OCI-LY1 (cell line): ENCODE results near the gene ALPK3.
A peak's percentile ranks its signal among the peaks of the same experiment; 100 is the strongest.
"Not testable (repeated sequence)": the region's sequence is repeated elsewhere in the genome, so short reads cannot be mapped to it uniquely, and the experiment has no call there.

ENCODE experiments used
- H2AFZ ChIP-seq: fragments of 200-600 bp; sonication (generic), shearing (Covaris generic); 2 replicates; pipeline ENCODE4 v1.6.0; 2014; ENCODE audit warnings: antibody characterized with exemption, mild to moderate bottlenecking, low read length
- H3F3A ChIP-seq: fragments of 200-600 bp; sonication (generic), shearing (Covaris generic); 2 replicates; pipeline ENCODE4 v1.6.0; 2014; ENCODE audit warnings: mild to moderate bottlenecking, antibody characterized with exemption, low read length, moderate library complexity; ENCODE audit not compliant: insufficient read depth
- H3K27ac ChIP-seq: fragments of 200-600 bp; sonication (generic); 2 replicates; pipeline ENCODE4 v1.5.1; 2014; ENCODE audit warnings: low read length, mixed run types, mild to moderate bottlenecking, low read depth; ENCODE audit not compliant: poor library complexity, severe bottlenecking
- H3K27me3 ChIP-seq: fragments of 200-600 bp; sonication (generic); 2 replicates; pipeline ENCODE4 v1.6.0; 2014; ENCODE audit warnings: antibody characterized with exemption, mild to moderate bottlenecking, low read length, moderate library complexity; ENCODE audit not compliant: insufficient read depth
- H3K36me3 ChIP-seq: fragments of 200-600 bp; sonication (generic); 2 replicates; pipeline ENCODE4 v1.6.1; 2014; ENCODE audit warnings: mild to moderate bottlenecking, antibody characterized with exemption, low read length, moderate library complexity, mixed read lengths; ENCODE audit not compliant: insufficient read depth
- H3K4me1 ChIP-seq: fragments of 200-600 bp; sonication (generic); 2 replicates; pipeline ENCODE4 v1.5.1; 2014; ENCODE audit warnings: mild to moderate bottlenecking, low read length, moderate library complexity; ENCODE audit not compliant: insufficient read depth, severe bottlenecking
- H3K4me2 ChIP-seq: fragments of 200-600 bp; sonication (generic), shearing (Covaris generic); 2 replicates; pipeline ENCODE4 v1.6.1; 2014; ENCODE audit warnings: low read length
- H3K4me3 ChIP-seq: fragments of 200-600 bp; sonication (generic); 2 replicates; pipeline ENCODE4 v1.5.1; 2014; ENCODE audit warnings: low read length, low read depth, mild to moderate bottlenecking, mixed read lengths; ENCODE audit not compliant: poor library complexity, severe bottlenecking
- H3K79me2 ChIP-seq: fragments of 200-600 bp; shearing (Covaris generic); 2 replicates; pipeline ENCODE4 v1.6.1; 2016; ENCODE audit warnings: mixed run types, low read length, mixed read lengths; ENCODE audit not compliant: insufficient read depth
- H3K9ac ChIP-seq: fragments of 200-600 bp; sonication (generic), shearing (Covaris generic); 2 replicates; pipeline ENCODE4 v1.6.1; 2014; ENCODE audit warnings: mild to moderate bottlenecking, low read length, mixed read lengths
- H3K9me2 ChIP-seq: fragments of 200-600 bp; sonication (generic), shearing (Covaris generic); 2 replicates; pipeline ENCODE4 v1.6.1; 2014; ENCODE audit warnings: low read depth, mild to moderate bottlenecking, low read length, mixed read lengths
- H3K9me3 ChIP-seq: fragments of 200-600 bp; shearing (Covaris generic); 2 replicates; pipeline ENCODE4 v1.6.1; 2014; ENCODE audit warnings: low read length, mixed read lengths
- H4K20me1 ChIP-seq: fragments of 200-600 bp; sonication (generic), shearing (Covaris generic); 2 replicates; pipeline ENCODE4 v1.6.0; 2016; ENCODE audit warnings: mild to moderate bottlenecking, low read length; ENCODE audit not compliant: insufficient read depth
- CTCF ChIP-seq: fragments of 200-600 bp; sonication (generic), shearing (Covaris generic); IDR thresholded peaks from 2 replicates; pipeline ENCODE4 v1.5.1; 2017; ENCODE audit warnings: mild to moderate bottlenecking, antibody characterized with exemption, low read length, moderate library complexity, mixed read lengths
- EZH2 ChIP-seq: fragments of 200-600 bp; sonication (generic), shearing (Covaris generic); IDR thresholded peaks from 2 replicates; pipeline ENCODE4 v1.8.0; 2017; ENCODE audit warnings: borderline replicate concordance, mixed run types, mild to moderate bottlenecking, antibody characterized with exemption, low read length, moderate library complexity, mixed read lengths

ALPK3 gene

GRCh38 chr15:84844964-84845363 lies 27.8 kb downstream of the ALPK3 start:
- H3K9ac ChIP-seq: no peak overlapping the region
- H3K4me2 ChIP-seq: no peak overlapping the region
- H3K27me3 ChIP-seq: no peaks in the 10 kb centered on the region
- no peaks in the 10 kb centered on the region for H3K9me2 ChIP-seq
- peaks cover 5% of the 10 kb centered on the region; the same call in 1 of the 2 replicates for H3K9me3 ChIP-seq
- no peaks in the 10 kb centered on the region for H4K20me1 ChIP-seq
- H3K4me1 ChIP-seq: no peaks in the 10 kb centered on the region
- no peak overlapping the region for H2AFZ ChIP-seq
- no peak overlapping the region for H3K4me3 ChIP-seq
- no peaks in the 10 kb centered on the region for H3F3A ChIP-seq
- no peak overlapping the region for H3K27ac ChIP-seq
- no peaks in the 10 kb centered on the region for H3K36me3 ChIP-seq
- TF ChIP-seq EZH2: no peak
- no peak for TF ChIP-seq CTCF
- H3K79me2 ChIP-seq: no peaks in the 10 kb centered on the region

GRCh38 chr15:84845631-84846030 lies 28.5 kb downstream of the ALPK3 start:
- H3K79me2 ChIP-seq, H3K9ac ChIP-seq, H3K27ac ChIP-seq, H3K4me1 ChIP-seq, H3K9me3 ChIP-seq, H3K9me2 ChIP-seq, H4K20me1 ChIP-seq, H3K4me2 ChIP-seq, H2AFZ ChIP-seq, H3K36me3 ChIP-seq, H3K4me3 ChIP-seq, H3K27me3 ChIP-seq, H3F3A ChIP-seq: not testable (repeated sequence)
- TF ChIP-seq CTCF: peak; percentile 62

- H3K9me2 ChIP-seq: no peaks in the 10 kb centered on the region
- no peaks in the 10 kb centered on the region for H3F3A ChIP-seq
- TF ChIP-seq EZH2 (no peak), CTCF (no peak)
- no peaks in the 10 kb centered on the region for H3K4me1 ChIP-seq
- H3K4me3 ChIP-seq: no peak overlapping the region
- peaks cover 5% of the 10 kb centered on the region; the same call in 1 of the 2 replicates for H3K9me3 ChIP-seq
- H3K27ac ChIP-seq: no peak overlapping the region
- H3K4me2 ChIP-seq: no peak overlapping the region
- H3K79me2 ChIP-seq: no peaks in the 10 kb centered on the region
- no peak overlapping the region for H2AFZ ChIP-seq
- H4K20me1 ChIP-seq: no peaks in the 10 kb centered on the region
- H3K9ac ChIP-seq: no peak overlapping the region
- H3K27me3 ChIP-seq: no peaks in the 10 kb centered on the region
- no peaks in the 10 kb centered on the region for H3K36me3 ChIP-seq
Observed at GRCh38 chr15:84846269-84846668, 29.1 kb downstream of the ALPK3 start.
